GM19043 (cell line): Measurements from ENCODE around the gene GNG11.
A peak's percentile ranks its signal among the peaks of the same experiment; 100 is the strongest.

Source experiments
- ATAC-seq: cut with Tn5 transposase; IDR thresholded peaks from one replicate; pipeline ENCODE4 v1.9.1; 2021; ENCODE audit warnings: low read depth; ENCODE audit not compliant: unreplicated experiment

Gene GNG11

GRCh38 chr7:93921607-93922566 is at the start of gene GNG11:
Gene GNG11, plus strand, starts transcription at chr7:93921735. Its CDS starts 403 bp downstream, at chr7:93922138.
- ATAC-seq, result peak; percentile 90

- ATAC-seq, result no peak
These were observed 47.4 kb upstream of the GNG11 start for GRCh38 chr7:93873998-93874574.

GRCh38 chr7:93877742-93878141 is 43.8 kb upstream of the GNG11 start:
- no peak for ATAC-seq

- ATAC-seq, result no peak
These were observed 42.2 kb upstream of the GNG11 start for GRCh38 chr7:93879356-93879755.

- no peak for ATAC-seq
These were observed 39.1 kb upstream of the GNG11 start for GRCh38 chr7:93882468-93882867.

- ATAC-seq, result no peak
These were observed 38.2 kb upstream of the GNG11 start for GRCh38 chr7:93883078-93883916.

GRCh38 chr7:93883917-93884345 is 37.6 kb upstream of the GNG11 start:
- ATAC-seq, result no peak

GRCh38 chr7:93884541-93884940 is 37.0 kb upstream of the GNG11 start:
- no peak for ATAC-seq

GRCh38 chr7:93889261-93889660 is 32.3 kb upstream of the GNG11 start:
- no peak for ATAC-seq

GRCh38 chr7:93890041-93890463 is 31.5 kb upstream of the GNG11 start:
- ATAC-seq, result peak; percentile 63

- ATAC-seq, result peak; percentile 45
These were observed 31.0 kb upstream of the GNG11 start, which contains the start of gene TFPI2 for GRCh38 chr7:93890464-93891068. Gene TFPI2, minus strand, starts transcription at chr7:93890753. Its CDS starts 75 bp downstream, at chr7:93890678.

GRCh38 chr7:93894426-93894825 is 27.1 kb upstream of the GNG11 start:
- no peak for ATAC-seq

- ATAC-seq, result no peak
These were observed 26.4 kb upstream of the GNG11 start for GRCh38 chr7:93894966-93895640.

- ATAC-seq, result no peak
These were observed 25.5 kb upstream of the GNG11 start for GRCh38 chr7:93895859-93896600.

- no peak for ATAC-seq
These were observed 23.9 kb upstream of the GNG11 start for GRCh38 chr7:93897680-93898079.

GRCh38 chr7:93902777-93903423 is 18.6 kb upstream of the GNG11 start:
- ATAC-seq, result no peak

GRCh38 chr7:93906267-93906666 is 15.3 kb upstream of the GNG11 start, which contains the start of gene GNGT1:
Gene GNGT1, plus strand, starts transcription at chr7:93906567. Its CDS starts 180 bp downstream, at chr7:93906747.
- no peak for ATAC-seq
